ENCODE data around the gene TTC7B. TPM values are rescaled to one million over a fixed set of nuclear protein-coding genes. Genes with fewer than 3 reads are reported as not detected.
A peak's percentile ranks its signal among the peaks of the same experiment; 100 is the strongest.

Gene TTC7B
- total RNA-seq, 3 donors from 2014 or later = 5.0 to 6.0 (median 5.1) TPM

GRCh38 chr14:90695997-90696660, 120.1 kb downstream of the TTC7B start:
- DNase-seq (no peak), ATAC-seq (no peak)
- Mint-ChIP-seq H3K4me1 (ENCODE audit: low read depth) (peaks cover 5% of the 10 kb centered on the region), H3K27me3 (ENCODE audit: low read depth) (no peaks in the 10 kb centered on the region), H3K9me3 (no peaks in the 10 kb centered on the region), H3K36me3 (ENCODE audit: insufficient read depth) (no peaks in the 10 kb centered on the region), H3K4me3 (no peak overlapping the region)

GRCh38 chr14:90693413-90693812, 122.8 kb downstream of the TTC7B start:
- ATAC-seq = no peak
- no peaks in the 10 kb centered on the region for H3K9me3 Mint-ChIP-seq
- no peaks in the 10 kb centered on the region for H3K27me3 Mint-ChIP-seq (ENCODE audit: low read depth)
- no peak overlapping the region for H3K4me3 Mint-ChIP-seq
- no peak for DNase-seq
- peaks cover 5% of the 10 kb centered on the region for H3K4me1 Mint-ChIP-seq (ENCODE audit: low read depth)
- no peaks in the 10 kb centered on the region for H3K36me3 Mint-ChIP-seq (ENCODE audit: insufficient read depth)

- no peaks in the 10 kb centered on the region for H3K36me3 Mint-ChIP-seq (ENCODE audit: insufficient read depth)
- H3K4me1 Mint-ChIP-seq (ENCODE audit: low read depth) = peaks cover 5% of the 10 kb centered on the region
- DNase-seq = no peak
- H3K9me3 Mint-ChIP-seq = no peaks in the 10 kb centered on the region
- no peak for ATAC-seq
- H3K4me3 Mint-ChIP-seq = no peak overlapping the region
- H3K27me3 Mint-ChIP-seq (ENCODE audit: low read depth) = no peaks in the 10 kb centered on the region
These were observed 123.4 kb downstream of the TTC7B start for GRCh38 chr14:90692826-90693225.

GRCh38 chr14:90692061-90692460, 124.2 kb downstream of the TTC7B start:
- Mint-ChIP-seq H3K27me3 (ENCODE audit: low read depth) (no peaks in the 10 kb centered on the region), H3K4me1 (ENCODE audit: low read depth) (peaks cover 3% of the 10 kb centered on the region), H3K4me3 (no peak overlapping the region), H3K9me3 (no peaks in the 10 kb centered on the region), H3K36me3 (ENCODE audit: insufficient read depth) (no peaks in the 10 kb centered on the region)
- ATAC-seq (no peak), DNase-seq (no peak)

GRCh38 chr14:90691627-90692026, 124.6 kb downstream of the TTC7B start:
- H3K36me3 Mint-ChIP-seq (ENCODE audit: insufficient read depth) = no peaks in the 10 kb centered on the region
- H3K27me3 Mint-ChIP-seq (ENCODE audit: low read depth) = no peaks in the 10 kb centered on the region
- peaks cover under 1% of the 10 kb centered on the region for H3K4me1 Mint-ChIP-seq (ENCODE audit: low read depth)
- H3K9me3 Mint-ChIP-seq = no peaks in the 10 kb centered on the region
- no peak overlapping the region for H3K4me3 Mint-ChIP-seq
- no peak for ATAC-seq
- DNase-seq = no peak

- H3K9me3 Mint-ChIP-seq = no peaks in the 10 kb centered on the region
- H3K4me3 Mint-ChIP-seq = no peak overlapping the region
- no peaks in the 10 kb centered on the region for H3K36me3 Mint-ChIP-seq (ENCODE audit: insufficient read depth)
- ATAC-seq (no peak), DNase-seq (no peak)
- H3K4me1 Mint-ChIP-seq (ENCODE audit: low read depth) = no peaks in the 10 kb centered on the region
- peaks cover 3% of the 10 kb centered on the region for H3K27me3 Mint-ChIP-seq (ENCODE audit: low read depth)
These were observed 128.6 kb downstream of the TTC7B start for GRCh38 chr14:90687680-90688079.

GRCh38 chr14:90682615-90683014, 133.6 kb downstream of the TTC7B start:
- Mint-ChIP-seq H3K36me3 (ENCODE audit: insufficient read depth) (no peaks in the 10 kb centered on the region), H3K27me3 (ENCODE audit: low read depth) (peaks cover 3% of the 10 kb centered on the region), H3K9me3 (no peaks in the 10 kb centered on the region), H3K4me3 (no peak overlapping the region), H3K4me1 (ENCODE audit: low read depth) (peaks cover 17% of the 10 kb centered on the region)
- ATAC-seq (no peak), DNase-seq (no peak)

- H3K36me3 Mint-ChIP-seq (ENCODE audit: insufficient read depth) = no peaks in the 10 kb centered on the region
- H3K4me1 Mint-ChIP-seq (ENCODE audit: low read depth) = peaks cover 24% of the 10 kb centered on the region
- DNase-seq = no peak
- no peaks in the 10 kb centered on the region for H3K9me3 Mint-ChIP-seq
- no peak overlapping the region for H3K4me3 Mint-ChIP-seq
- peaks cover 3% of the 10 kb centered on the region for H3K27me3 Mint-ChIP-seq (ENCODE audit: low read depth)
- no peak for ATAC-seq
These were observed 134.3 kb downstream of the TTC7B start for GRCh38 chr14:90681929-90682328.

GRCh38 chr14:90678846-90679362, 137.3 kb downstream of the TTC7B start:
- H3K36me3 Mint-ChIP-seq (ENCODE audit: insufficient read depth) = no peaks in the 10 kb centered on the region
- no peak for DNase-seq
- ATAC-seq = no peak
- no peak overlapping the region for H3K4me3 Mint-ChIP-seq
- no peaks in the 10 kb centered on the region for H3K9me3 Mint-ChIP-seq
- H3K4me1 Mint-ChIP-seq (ENCODE audit: low read depth) = peaks cover 31% of the 10 kb centered on the region
- no peaks in the 10 kb centered on the region for H3K27me3 Mint-ChIP-seq (ENCODE audit: low read depth)

- Mint-ChIP-seq H3K36me3 (ENCODE audit: insufficient read depth) (no peaks in the 10 kb centered on the region), H3K4me3 (no peak overlapping the region), H3K27me3 (ENCODE audit: low read depth) (no peaks in the 10 kb centered on the region), H3K9me3 (no peaks in the 10 kb centered on the region), H3K4me1 (ENCODE audit: low read depth) (peaks cover 31% of the 10 kb centered on the region)
- ATAC-seq = no peak
- DNase-seq = no peak
These were observed 137.8 kb downstream of the TTC7B start for GRCh38 chr14:90678420-90678819.

GRCh38 chr14:90677484-90678050, 138.7 kb downstream of the TTC7B start:
- H3K4me3 Mint-ChIP-seq = peak overlapping the region; percentile 70
- no peaks in the 10 kb centered on the region for H3K27me3 Mint-ChIP-seq (ENCODE audit: low read depth)
- no peaks in the 10 kb centered on the region for H3K36me3 Mint-ChIP-seq (ENCODE audit: insufficient read depth)
- DNase-seq (peak; percentile 26), ATAC-seq (peak; percentile 86 to 90)
- no peaks in the 10 kb centered on the region for H3K9me3 Mint-ChIP-seq
- peaks cover 31% of the 10 kb centered on the region for H3K4me1 Mint-ChIP-seq (ENCODE audit: low read depth)

- no peaks in the 10 kb centered on the region for H3K9me3 Mint-ChIP-seq
- no peaks in the 10 kb centered on the region for H3K36me3 Mint-ChIP-seq (ENCODE audit: insufficient read depth)
- no peak overlapping the region for H3K4me3 Mint-ChIP-seq
- no peaks in the 10 kb centered on the region for H3K27me3 Mint-ChIP-seq (ENCODE audit: low read depth)
- DNase-seq (no peak), ATAC-seq (no peak)
- peaks cover 31% of the 10 kb centered on the region for H3K4me1 Mint-ChIP-seq (ENCODE audit: low read depth)
These were observed 139.3 kb downstream of the TTC7B start for GRCh38 chr14:90676912-90677311.

- Mint-ChIP-seq H3K27me3 (ENCODE audit: low read depth) (no peaks in the 10 kb centered on the region), H3K4me3 (no peak overlapping the region), H3K9me3 (no peaks in the 10 kb centered on the region), H3K4me1 (ENCODE audit: low read depth) (peaks cover 34% of the 10 kb centered on the region), H3K36me3 (ENCODE audit: insufficient read depth) (no peaks in the 10 kb centered on the region)
- ATAC-seq (no peak), DNase-seq (no peak)
These were observed 139.9 kb downstream of the TTC7B start for GRCh38 chr14:90676356-90676755.

- peaks cover 34% of the 10 kb centered on the region for H3K4me1 Mint-ChIP-seq (ENCODE audit: low read depth)
- H3K9me3 Mint-ChIP-seq = no peaks in the 10 kb centered on the region
- H3K27me3 Mint-ChIP-seq (ENCODE audit: low read depth) = no peaks in the 10 kb centered on the region
- DNase-seq (no peak), ATAC-seq (no peak)
- no peak overlapping the region for H3K4me3 Mint-ChIP-seq
- no peaks in the 10 kb centered on the region for H3K36me3 Mint-ChIP-seq (ENCODE audit: insufficient read depth)
These were observed 140.8 kb downstream of the TTC7B start for GRCh38 chr14:90675399-90675798.

- DNase-seq = no peak
- no peak for ATAC-seq
- no peak overlapping the region for H3K4me3 Mint-ChIP-seq
These were observed 141.5 kb downstream of the TTC7B start for GRCh38 chr14:90674716-90675115.

More at GRCh38 chr14:90674716-90675115, 141.5 kb downstream of the TTC7B start:
- Mint-ChIP-seq H3K27me3 (ENCODE audit: low read depth) (no peaks in the 10 kb centered on the region), H3K36me3 (ENCODE audit: insufficient read depth) (peaks cover 2% of the 10 kb centered on the region), H3K9me3 (peaks cover 3% of the 10 kb centered on the region), H3K4me1 (ENCODE audit: low read depth) (peaks cover 34% of the 10 kb centered on the region)
